Measurements from ENCODE around the gene RAB11FIP3.

RAB11FIP3 gene

DNA sequence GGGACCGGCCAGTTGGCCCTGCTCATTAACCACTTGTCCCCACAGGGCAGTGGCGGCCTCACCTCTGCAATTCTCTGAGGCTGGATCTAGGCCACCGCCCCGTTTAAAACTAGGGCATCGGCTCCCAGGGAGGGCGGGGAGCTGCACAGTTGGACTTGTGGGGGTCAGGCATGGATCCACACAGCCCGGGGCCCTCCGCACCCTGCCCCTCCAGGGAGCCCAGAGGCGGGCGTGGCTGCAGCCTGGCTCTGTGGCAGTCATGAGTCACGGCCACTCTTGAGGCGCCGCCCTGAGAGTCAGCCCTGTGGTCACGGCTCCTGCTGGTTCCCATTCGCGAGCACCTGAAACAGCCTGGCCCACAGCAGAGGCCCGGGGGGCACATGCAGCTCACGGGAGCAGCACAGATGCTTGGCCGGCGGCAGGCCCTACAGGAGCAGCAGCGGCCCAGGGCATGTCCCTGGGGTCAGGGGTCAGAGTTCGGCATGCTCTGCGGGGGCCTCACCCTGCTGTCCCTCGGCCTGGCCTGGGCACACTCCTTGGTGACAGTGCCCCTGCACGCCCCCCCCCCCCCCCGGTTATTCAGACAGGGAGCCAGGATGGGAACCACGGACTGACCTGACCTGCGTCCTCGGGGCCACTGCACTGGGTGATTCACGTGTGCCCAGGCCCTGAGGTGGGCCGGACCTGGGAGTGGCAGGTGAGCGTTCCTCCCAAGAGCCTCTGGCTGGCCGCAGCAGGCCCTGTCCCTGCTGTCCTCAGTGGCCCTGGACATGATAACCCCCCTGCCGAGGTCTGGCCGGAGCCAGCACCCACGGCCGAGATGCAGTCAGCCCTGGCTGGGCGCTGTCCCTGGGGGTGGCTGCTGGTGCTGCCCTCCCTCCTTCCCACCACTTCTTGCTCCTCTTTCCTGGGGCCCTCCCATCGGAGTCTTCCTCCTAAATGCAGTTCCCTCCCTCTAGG lies 110.3 kb downstream of the RAB11FIP3 start:
- peak; percentile 16 for DNase-seq

DNA sequence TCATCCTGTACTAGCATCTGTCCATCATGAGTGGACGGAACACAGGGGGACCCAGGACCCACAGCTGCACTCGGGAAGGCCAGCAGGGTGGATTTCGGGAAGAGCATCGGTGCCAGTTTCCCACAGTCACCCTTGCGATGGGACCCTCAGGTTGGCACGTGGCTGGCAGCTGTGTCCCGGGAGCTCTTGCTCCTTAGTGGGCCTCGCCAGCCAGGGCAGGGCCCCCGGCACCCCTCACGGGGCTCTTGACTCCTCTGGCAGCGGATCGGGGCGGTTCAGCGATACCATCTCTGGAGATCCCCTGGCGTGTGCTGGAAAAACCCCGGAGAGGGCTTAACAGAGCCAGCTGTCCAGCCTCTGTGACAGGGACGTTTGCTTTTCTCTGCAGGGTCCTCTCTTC lies 111.3 kb downstream of the RAB11FIP3 start:
- DNase-seq, result no peak

DNA sequence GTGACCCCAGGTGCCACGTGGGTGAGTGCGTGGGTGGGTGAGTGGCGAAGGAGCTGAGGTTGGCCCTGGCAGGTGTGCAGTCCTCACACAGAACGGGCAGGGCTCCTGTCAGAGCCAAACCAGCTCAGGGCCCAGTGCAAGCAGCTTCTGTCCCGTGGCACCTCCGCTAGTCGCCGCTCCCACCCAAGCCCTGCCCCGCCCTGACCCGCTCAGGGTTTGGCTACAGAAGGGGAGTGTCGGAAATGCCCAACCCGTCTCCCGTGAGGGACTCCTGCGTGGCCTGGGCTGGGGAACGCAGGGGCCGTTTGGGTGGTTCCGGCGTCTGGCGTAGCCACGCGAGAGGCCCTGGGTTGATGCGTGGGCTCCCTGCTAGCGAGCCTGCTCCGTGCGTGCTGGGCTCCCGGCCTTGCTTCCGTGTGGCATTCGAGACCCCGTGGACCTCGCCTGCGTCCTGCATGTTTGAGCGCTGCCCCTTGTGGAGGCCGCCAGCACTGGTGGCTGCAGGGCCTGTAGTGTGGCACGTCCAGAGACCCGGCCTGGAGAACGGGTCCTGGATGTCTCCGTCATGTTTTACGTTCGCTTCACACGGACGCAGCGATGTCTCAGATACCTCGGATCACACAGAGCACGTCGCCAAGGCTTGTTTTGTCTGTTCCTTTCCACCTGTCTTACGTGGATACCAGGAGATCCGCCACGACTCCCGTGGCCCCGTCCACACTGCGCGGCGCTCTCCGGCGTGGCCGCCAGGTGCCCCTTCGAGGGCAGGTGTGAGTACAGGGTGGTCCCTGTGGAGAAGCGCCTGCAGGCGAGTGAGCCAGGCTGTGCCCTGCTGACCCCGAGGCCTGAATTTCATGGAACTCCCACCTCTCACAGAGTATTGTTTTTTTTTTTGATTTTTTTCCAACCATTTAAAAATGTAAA lies 112.2 kb downstream of the RAB11FIP3 start:
- no peak for DNase-seq

DNA sequence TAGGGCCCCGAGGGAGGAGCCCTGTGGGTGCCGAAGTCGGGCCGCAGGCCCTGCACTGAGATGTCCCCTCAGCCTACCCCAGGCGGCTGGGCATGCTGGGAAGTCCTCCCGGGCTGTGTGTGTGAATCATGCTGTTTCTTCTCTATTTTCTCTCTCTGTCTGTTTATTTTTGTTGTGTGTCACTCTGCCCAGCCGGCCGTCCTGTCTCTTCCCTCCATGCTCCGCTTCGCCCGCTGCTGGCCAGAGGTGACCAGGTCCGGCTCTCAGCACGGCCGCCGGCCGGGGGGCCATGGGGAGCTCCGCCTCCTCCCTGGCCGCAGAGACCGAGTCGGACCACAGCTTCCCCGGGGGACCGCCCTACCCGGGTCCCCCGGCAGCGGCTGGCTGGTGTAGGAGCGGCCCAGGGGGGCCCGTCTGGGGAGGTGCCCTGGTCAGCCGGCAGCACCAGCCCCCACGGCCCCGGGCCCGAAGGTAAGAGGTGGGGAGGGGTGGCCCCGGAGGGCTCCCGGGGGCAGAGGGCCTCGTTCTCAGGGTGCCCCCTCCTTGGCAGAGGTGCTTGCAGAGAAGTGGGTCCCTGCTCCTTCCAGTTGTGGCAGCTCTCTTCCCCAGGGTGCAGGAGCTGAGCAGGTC lies 114.6 kb downstream of the RAB11FIP3 start:
- DNase-seq, result no peak

DNA sequence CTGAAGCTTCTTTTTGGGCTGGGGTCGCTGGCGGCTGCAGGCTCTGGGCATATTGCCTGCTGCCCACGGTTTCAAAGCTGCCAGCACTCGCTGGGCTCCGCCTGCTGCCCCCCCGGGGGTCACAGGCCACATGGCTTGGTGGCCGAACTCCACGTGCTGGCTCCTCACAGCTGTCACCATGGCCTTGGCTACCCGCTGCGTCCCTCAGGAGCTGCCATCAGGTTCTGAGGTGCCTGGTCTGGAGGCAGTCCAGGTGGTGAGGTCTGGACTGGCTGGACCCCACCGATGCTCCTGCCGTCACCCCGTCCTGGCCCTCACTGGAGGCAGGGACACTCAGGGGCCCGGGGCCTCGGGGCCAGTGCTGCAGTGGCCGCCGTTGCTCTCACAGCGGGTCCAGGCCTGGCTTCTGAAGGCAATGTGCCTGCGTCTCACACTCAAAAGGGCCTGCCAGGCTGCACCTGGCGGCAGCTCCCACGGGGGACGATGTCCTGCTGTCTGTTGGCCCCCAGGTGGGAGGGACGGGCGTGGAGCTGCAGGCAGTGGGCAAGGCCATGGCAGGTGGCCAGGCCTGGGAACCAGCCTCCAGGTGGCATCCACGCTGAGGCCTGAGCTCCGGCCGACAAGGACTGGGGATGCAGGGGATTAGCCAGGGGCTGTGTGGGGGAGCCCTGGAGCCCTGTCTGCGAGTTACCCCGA lies 115.3 kb downstream of the RAB11FIP3 start:
- DNase-seq, result no peak

DNA sequence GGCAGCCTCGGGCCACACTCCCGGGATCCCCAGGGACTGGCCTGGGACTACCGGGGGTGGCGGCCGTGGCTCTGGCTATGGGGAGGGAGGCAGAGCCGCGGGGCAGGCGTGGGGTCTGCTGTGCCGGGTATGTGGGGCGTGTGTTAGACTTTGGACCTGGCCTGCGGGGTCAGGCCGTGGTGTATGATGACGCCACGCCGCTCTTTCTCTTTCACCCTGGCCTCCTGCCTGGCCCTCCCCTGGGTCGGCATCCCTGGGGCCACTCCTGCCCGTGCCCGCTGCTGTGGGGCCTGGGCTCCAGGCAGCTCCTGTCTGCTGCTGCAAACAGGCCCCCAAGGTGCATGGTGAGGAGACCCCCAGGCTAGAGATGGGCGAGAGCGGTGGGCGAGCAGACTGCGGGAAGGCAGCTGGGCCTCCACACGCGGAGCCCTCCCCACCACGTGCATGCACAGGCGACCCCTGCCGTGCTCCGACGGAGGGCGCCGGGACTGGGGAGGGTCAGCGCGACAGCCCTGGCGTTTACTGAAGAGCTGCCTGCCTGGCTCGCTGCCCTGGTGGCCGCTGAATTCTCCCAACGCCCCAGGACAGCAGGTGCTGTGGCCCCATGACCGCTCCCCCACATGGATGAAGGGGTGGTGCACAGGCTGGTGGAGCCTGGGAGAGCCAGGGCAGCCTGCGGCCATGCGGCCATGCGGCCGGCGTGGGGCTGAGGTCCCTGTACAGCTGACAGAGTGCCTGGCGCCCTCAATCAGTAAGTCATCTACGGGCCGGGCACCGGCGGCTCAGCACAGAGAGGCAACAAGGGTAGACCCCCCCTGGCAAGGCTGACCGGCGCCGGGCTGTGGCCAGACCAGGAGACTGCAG lies 118.1 kb downstream of the RAB11FIP3 start:
- DNase-seq, result no peak

DNA sequence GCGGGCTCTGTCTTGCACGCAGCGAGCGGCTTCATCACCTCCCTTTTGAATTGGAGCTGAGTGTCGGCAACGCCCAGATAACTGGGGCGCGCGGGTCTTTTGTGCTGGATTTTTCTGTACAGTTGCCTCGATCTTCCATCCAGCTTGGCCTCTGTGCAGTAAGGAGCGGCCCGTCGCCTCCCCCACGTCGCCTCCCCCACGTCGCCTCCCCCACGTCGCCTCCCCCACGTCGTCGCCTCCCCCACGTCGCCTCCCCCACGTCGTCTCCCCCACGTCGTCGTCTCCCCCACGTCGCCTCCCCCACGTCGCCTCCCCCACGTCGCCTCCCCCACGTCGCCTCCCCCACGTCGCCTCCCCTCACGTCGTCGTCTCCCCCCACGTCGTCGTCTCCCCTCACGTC lies 119.1 kb downstream of the RAB11FIP3 start:
- DNase-seq, result no peak

DNA sequence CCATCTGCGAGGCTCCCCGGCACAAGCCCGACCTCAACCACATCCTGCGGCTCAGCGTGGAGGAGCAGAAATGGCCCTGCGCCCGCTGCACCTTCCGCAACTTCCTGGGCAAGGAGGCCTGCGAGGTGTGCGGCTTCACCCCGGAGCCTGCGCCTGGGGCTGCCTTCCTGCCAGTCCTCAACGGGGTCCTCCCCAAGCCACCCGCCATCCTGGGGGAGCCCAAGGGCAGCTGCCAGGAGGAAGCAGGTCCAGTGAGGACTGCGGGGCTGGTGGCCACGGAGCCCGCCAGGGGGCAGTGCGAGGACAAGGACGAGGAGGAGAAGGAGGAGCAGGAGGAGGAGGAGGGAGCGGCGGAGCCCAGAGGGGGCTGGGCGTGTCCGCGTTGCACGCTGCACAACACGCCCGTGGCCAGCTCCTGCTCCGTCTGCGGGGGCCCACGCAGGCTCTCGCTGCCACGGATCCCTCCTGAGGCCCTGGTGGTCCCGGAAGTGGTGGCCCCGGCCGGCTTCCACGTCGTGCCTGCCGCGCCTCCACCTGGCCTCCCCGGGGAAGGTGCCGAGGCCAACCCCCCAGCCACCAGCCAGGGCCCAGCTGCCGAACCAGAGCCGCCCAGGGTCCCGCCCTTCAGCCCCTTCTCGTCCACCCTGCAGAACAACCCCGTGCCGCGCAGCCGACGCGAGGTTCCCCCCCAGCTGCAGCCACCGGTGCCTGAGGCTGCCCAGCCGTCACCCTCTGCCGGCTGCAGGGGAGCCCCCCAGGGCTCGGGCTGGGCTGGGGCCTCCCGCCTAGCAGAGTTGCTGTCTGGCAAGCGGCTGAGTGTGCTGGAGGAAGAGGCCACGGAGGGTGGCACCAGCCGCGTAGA lies 121.7 kb downstream of the RAB11FIP3 start:
- peak; percentile 70 for DNase-seq

DNA sequence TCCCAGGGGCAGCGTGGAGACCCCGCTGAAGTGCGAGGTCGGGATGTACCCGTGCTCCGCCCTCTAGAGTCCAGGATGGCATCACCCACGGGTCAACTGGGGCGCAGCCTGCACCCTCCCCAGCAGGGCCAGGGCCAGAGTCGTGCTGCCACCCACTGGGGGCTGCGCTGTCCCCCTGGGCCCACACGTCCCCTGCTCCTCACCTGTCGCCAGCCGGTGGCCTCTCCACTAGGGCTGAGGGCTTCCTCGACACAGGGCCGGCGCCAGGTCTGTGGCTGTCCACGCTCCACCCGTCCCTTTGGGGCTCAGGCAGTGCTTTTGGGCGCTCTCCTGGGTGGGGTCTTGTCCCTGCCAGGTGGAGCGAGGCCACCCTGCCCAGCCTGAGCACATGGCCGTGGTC lies 123.1 kb downstream of the RAB11FIP3 start:
- DNase-seq, result no peak

DNA sequence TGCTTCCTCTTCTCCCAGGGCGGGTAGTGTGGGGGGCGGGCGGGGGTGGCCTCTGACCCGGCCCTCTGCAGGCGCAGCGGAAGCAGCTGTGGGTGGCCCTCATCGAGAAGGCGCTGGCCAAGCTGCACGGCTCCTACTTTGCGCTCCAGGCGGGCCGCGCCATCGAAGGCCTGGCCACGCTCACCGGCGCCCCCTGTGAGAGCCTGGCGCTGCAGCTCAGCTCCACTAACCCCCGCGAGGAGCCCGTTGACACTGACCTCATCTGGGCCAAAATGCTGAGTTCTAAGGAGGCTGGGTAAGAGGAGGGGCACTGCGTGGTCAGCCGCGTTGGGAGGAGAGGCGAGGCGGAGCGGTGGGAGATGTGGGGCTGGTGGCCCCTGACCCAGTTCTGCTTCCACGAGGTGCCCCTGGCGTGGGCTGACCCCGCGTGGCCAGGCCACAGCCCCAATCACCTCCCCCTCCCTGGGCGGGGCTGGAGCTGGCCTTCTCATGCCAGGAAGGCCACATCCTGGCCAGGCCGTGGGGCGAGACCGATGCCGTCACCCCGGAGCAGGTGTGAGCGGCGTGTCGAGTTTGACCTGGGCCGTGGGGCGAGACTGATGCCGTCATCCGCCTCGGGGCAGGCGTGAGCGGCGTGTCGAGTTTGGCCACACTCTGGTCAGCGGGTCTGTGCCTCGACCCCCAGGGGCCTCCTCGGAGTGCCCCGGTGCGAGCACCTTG lies 124.3 kb downstream of the RAB11FIP3 start:
- no peak for DNase-seq

DNA sequence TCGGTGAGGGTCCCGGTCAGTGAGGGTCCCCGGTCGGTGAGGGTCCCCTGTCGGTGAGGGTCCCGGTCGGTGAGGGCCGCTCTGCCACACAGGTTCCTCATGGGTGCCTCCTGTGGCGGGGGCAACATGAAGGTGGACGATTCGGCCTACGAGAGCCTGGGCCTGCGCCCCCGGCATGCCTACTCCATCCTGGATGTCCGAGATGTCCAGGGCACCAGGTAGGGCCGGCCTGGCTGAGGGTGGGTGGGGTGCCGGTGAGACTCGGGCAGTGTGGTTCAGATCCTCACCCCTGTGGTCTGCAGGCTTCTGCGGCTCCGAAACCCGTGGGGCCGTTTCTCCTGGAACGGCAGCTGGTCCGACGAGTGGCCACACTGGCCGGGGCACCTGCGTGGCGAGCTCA lies 125.8 kb downstream of the RAB11FIP3 start:
- DNase-seq, result no peak

DNA sequence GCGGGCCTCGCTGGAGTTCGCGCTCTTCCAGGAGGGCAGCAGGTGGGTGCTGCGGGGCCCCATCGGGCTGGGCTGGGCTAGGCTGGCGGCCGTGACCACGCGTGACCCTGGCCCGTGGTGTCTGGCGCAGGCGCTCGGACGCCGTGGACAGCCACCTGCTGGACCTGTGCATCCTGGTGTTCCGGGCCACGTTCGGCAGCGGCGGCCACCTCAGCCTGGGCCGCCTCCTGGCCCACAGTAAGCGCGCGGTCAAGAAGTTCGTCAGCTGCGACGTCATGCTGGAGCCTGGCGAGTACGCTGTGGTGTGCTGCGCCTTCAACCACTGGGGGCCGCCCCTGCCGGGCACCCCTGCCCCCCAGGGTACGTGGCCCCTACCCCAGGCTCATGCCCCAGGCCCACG lies 126.7 kb downstream of the RAB11FIP3 start:
- no peak for DNase-seq

DNA sequence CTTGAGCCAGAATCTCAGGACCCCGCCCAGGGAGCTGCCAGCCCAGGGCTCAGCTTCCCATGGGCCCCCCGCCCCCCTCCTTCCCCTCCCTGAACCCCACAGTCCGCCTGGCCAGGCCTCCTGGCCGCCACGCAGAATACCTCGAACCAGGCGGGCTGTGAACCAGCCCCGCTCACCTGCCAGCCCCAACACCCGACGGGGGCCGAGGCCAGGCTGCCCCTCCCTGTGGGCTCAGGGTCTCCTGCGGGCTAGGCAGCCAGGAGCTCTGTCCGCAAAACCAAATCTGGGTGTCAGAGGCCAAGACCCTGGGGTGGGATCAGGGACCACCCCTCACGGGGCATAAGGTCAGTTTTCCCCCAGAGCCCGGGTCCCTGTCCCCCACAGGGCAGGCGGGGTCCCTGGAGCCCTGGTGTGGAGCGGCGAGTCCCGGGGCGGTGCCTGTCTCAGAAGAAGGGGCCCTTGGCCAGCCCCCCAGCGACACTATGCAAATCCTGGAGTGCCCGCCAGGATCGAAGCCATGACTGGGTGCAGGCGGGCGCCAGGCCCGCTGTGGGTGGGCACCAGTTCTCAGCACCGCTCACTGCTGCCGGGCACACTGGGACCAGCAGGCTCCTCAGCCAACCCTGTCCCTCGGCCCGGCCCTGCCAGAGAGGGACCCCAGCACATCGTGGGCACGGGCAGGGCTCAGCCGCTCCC lies 128.3 kb downstream of the RAB11FIP3 start:
- DNase-seq, result no peak

DNA sequence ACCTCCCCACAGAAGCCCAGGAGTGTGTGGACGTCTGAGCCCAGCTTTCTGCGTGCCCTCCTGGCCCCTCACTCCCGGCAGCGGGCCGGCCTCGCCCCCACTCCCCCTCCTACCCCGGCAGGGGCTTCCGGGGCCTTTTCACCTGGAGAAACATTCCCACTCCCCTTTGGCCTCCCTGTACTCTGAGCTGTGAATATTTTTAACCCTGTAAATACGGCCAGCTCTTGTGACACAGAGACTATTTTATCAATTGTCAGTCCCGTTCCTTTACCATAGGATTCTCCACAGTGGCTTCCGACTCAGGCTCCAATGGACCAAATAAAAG lies 128.8 kb downstream of the RAB11FIP3 start:
- no peak for DNase-seq

DNA sequence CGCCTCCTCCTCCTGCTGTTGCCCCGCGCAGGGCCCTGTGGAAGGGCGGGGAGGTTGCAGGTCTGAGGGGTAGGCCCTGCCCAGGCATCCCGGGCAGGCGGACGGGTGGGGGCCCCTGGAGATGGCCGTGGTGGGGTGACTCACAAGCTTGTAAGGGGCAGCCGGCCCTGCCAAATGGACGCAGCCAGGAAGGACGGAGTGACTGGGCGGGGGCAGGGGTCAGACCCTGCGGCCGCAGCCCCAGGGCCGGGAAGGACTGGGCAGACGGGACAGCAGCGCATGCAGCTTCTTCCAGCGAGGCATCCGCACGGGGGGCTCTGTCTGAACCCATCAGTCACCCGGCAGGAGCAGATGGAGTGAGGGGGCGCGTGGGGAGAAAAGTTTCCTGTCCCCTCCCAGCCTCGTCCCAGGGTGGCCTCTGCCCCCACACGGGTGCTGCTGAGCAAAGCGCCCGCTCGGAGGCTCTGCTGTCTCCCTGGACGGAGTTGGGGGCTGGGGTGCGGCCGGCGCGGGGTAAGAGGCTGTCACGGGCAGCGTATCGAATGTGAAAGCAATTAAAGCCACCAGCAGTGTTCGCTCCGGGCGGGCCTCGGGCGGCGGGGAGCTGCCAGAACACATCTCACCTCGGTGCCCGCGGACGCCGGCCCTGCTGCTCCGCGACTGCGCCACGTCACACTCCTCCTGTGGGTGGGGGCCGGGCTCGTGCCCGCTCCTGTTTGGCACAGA lies 129.4 kb downstream of the RAB11FIP3 start:
- DNase-seq, result no peak

DNA sequence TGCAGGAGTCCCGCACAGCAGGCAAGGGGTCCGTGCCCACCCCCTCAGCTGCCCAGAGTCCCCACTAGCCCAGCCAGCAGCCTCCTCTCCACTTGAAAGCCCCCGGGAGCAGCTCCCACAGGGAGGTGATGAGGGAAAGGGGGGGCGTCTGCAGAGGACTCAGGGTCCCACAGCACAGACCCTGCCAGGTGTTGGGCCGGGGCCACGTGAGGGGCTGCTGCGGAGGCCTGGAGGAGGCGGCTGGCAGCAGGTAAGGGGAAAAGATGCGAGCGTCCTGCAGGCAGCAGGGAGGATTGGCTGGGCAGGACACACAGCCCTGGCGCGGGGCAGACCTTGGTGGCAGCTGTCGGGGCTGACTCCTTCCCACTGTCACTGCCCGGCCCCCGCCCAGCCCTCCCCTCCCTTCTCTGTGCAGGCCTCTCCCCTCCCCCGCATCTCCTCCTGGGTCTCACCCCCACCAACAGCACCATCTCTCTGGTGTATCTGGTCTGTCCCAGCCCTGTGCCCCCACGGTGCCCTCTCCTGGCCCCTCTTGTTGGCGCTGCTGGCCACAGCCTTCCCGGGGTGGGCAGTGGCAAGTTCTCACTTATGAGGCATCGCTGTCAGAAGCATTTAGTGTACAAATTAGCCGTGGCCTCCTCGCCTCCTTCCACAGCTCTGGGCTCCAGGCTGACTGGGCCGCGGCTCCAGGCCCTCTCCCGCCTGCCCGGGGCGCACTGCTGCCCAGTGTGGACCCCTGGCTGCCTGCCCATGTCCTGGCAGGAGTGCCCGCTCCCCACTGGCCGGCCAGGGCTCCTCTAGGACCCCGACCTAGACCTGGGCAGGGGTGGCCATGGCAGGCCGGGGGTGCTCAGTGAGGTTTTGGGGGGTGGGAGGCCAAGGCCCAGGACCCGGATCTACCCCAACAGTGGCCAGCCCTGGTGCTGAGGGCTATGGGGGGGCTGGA lies 130.4 kb downstream of the RAB11FIP3 start:
- DNase-seq, result no peak

DNA sequence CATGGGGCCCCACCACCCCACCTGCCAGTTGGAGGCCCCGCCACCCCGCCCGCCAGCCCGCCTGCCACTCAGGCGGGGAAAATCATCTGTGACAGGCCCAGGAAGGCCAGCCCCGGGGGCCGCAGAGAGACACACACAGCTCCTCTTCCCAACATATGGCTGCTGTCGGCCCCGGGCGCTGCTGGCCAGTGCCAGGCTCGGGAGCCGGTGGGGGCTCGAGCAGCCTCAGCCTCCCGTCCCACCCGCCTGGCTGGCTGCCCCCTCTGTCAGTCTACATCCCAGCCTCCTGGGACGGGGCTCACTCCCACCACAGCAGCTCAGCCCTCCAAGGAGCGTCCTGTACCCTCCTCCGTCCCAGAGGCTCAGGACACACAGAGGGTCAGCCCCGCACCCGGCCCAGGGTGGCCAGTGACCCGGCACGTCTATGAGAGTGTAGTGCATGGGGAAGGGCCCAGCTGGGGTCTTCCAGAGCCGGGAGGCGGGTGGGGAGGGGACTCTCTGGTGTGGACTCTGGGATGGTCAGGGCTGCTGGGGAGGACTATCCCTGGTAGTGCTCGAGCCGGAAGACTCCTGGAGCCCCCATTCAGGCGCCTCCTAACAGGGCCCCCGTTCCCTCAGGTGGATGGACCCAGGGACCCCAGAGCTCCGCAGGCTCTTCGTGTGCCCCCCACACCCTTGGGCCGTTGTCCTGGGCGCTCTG lies 131.2 kb downstream of the RAB11FIP3 start:
- no peak for DNase-seq

Data from suppressor macrophage treated with lipopolysaccharide for 4 hours (primary cell).